ENCODE measurements around the gene TBPL1.
"Not testable (repeated sequence)": the region's sequence is repeated elsewhere in the genome, so short reads cannot be mapped to it uniquely, and the experiment has no call there.

Gene TBPL1

GRCh38 chr6:133919362-133919761, 33.7 kb upstream of the TBPL1 start:
- no peak for DNase-seq (ENCODE audit: extremely low read depth, low read depth)
- TF ChIP-seq CTCF (IDR thresholded peaks at IDR 0.05; ENCODE audit: low read depth, low read length, missing control alignments): no peak

GRCh38 chr6:133921249-133921859, 31.7 kb upstream of the TBPL1 start:
- H3K4me3 ChIP-seq (replicated peaks; ENCODE audit: low read depth, low read length): no peak overlapping the region
- TF ChIP-seq CTCF (IDR thresholded peaks at IDR 0.05; ENCODE audit: low read depth, low read length, missing control alignments): peak; percentile 79
- peak; percentile 54 for DNase-seq (ENCODE audit: extremely low read depth, low read depth)

More at GRCh38 chr6:133919362-133919761, 33.7 kb upstream of the TBPL1 start:
- no peak overlapping the region for H3K4me3 ChIP-seq (replicated peaks; ENCODE audit: low read depth, low read length)

- no peak overlapping the region for H3K4me3 ChIP-seq (replicated peaks; ENCODE audit: low read depth, low read length)
- peak; percentile 46 for DNase-seq (ENCODE audit: extremely low read depth, low read depth)
- TF ChIP-seq CTCF (IDR thresholded peaks at IDR 0.05; ENCODE audit: low read depth, low read length, missing control alignments): peak; percentile 70
Measured at GRCh38 chr6:133923938-133924593, 29.0 kb upstream of the TBPL1 start.

- DNase-seq (ENCODE audit: extremely low read depth, low read depth); H3K4me3 ChIP-seq (replicated peaks; ENCODE audit: low read depth, low read length): not testable (repeated sequence)
Measured at GRCh38 chr6:133931221-133931620, 21.8 kb upstream of the TBPL1 start.

- DNase-seq (ENCODE audit: extremely low read depth, low read depth); H3K4me3 ChIP-seq (replicated peaks; ENCODE audit: low read depth, low read length): not testable (repeated sequence)
Measured at GRCh38 chr6:133936352-133936751, 16.7 kb upstream of the TBPL1 start.

GRCh38 chr6:133937909-133938308, 15.1 kb upstream of the TBPL1 start:
- no peak overlapping the region for H3K4me3 ChIP-seq (replicated peaks; ENCODE audit: low read depth, low read length)
- no peak for TF ChIP-seq CTCF (IDR thresholded peaks at IDR 0.05; ENCODE audit: low read depth, low read length, missing control alignments)
- no peak for DNase-seq (ENCODE audit: extremely low read depth, low read depth)

- no peak for DNase-seq (ENCODE audit: extremely low read depth, low read depth)
- no peak for TF ChIP-seq CTCF (IDR thresholded peaks at IDR 0.05; ENCODE audit: low read depth, low read length, missing control alignments)
- no peak overlapping the region for H3K4me3 ChIP-seq (replicated peaks; ENCODE audit: low read depth, low read length)
Measured at GRCh38 chr6:133938533-133938932, 14.5 kb upstream of the TBPL1 start.

All from HFF-Myc (cell line).